ENCODE results near the gene ANGEL1.
A peak's percentile ranks its signal among the peaks of the same experiment; 100 is the strongest.

The ANGEL1 gene

GRCh38 chr14:76820700-76821099 lies 8.0 kb upstream of the ANGEL1 start:
- DNase-seq, result no peak

GRCh38 chr14:76814726-76815645 lies 2.3 kb upstream of the ANGEL1 start:
- no peak for DNase-seq

GRCh38 chr14:76812093-76812421 lies 625 bp downstream of the ANGEL1 start:
- no peak for DNase-seq

- no peak for DNase-seq
Measured at GRCh38 chr14:76811561-76811960, 1.1 kb downstream of the ANGEL1 start.

- peak in 1 of 2 experiments; percentile 24 for DNase-seq
Measured at GRCh38 chr14:76810953-76811400, 1.7 kb downstream of the ANGEL1 start.

GRCh38 chr14:76810525-76810924 lies 2.2 kb downstream of the ANGEL1 start:
- no peak for DNase-seq

- DNase-seq, result no peak
Measured at GRCh38 chr14:76808990-76809389, 3.7 kb downstream of the ANGEL1 start.

- DNase-seq, result no peak
Measured at GRCh38 chr14:76808011-76808410, 4.7 kb downstream of the ANGEL1 start.

GRCh38 chr14:76806446-76806845 lies 6.2 kb downstream of the ANGEL1 start:
- DNase-seq, result no peak

- DNase-seq, result no peak
Measured at GRCh38 chr14:76793956-76794355, 18.7 kb downstream of the ANGEL1 start.

GRCh38 chr14:76793324-76793723 lies 19.4 kb downstream of the ANGEL1 start:
- no peak for DNase-seq

- no peak for DNase-seq
Measured at GRCh38 chr14:76792422-76792821, 20.3 kb downstream of the ANGEL1 start.

GRCh38 chr14:76786601-76787000 lies 26.1 kb downstream of the ANGEL1 start:
- DNase-seq, result no peak

GRCh38 chr14:76784881-76785280 lies 27.8 kb downstream of the ANGEL1 start:
- peak; percentile 20 to 80 for DNase-seq

GRCh38 chr14:76784266-76784874 lies 28.3 kb downstream of the ANGEL1 start:
- no peak for DNase-seq

- no peak for DNase-seq
Measured at GRCh38 chr14:76782885-76783566, 29.7 kb downstream of the ANGEL1 start.

- DNase-seq, result no peak
Measured at GRCh38 chr14:76782115-76782884, 30.4 kb downstream of the ANGEL1 start.

- no peak for DNase-seq
Measured at GRCh38 chr14:76781648-76782051, 31.0 kb downstream of the ANGEL1 start.

GRCh38 chr14:76780875-76781647 lies 31.6 kb downstream of the ANGEL1 start:
- DNase-seq, result no peak

- no peak for DNase-seq
Measured at GRCh38 chr14:76780360-76780759, 32.3 kb downstream of the ANGEL1 start.

- no peak for DNase-seq
Measured at GRCh38 chr14:76780058-76780345, 32.7 kb downstream of the ANGEL1 start.

Measured in NCI-H446 (cell line).